Stomach (tissue), 9 donors: ENCODE data around the gene TAF15. TPM values are rescaled to one million over a fixed set of nuclear protein-coding genes. Genes with fewer than 3 reads are reported as not detected.
A peak's percentile ranks its signal among the peaks of the same experiment; 100 is the strongest.

Experiments used
- DNase-seq, 2 donors: peaks; one replicate each; pipeline versions ENCODE4 v3.0.0 to v3.0.0-alpha.2; 2013 to 2019
- H3K27ac ChIP-seq, 5 donors: fragments of 200-600 bp in 4 of 5; sonication (generic) in 4 of 5; one replicate each; pipeline ENCODE4 v1.5.1; 2013 to 2019; ENCODE audit warnings: mild to moderate bottlenecking in 1 of 5, moderate library complexity in 1 of 5
- H3K27me3 ChIP-seq, 3 donors: fragments of 200-600 bp; sonication (generic); one replicate each; pipeline ENCODE4 v1.5.1; 2017 to 2019; ENCODE audit warnings: mixed run types in 1 of 3
- H3K36me3 ChIP-seq, 4 donors: fragments of 200-600 bp; sonication (generic); 1 replicate in 3 of 4; 2 replicates in 1 of 4; pipeline ENCODE4 v1.5.1; 2016 to 2019
- H3K4me1 ChIP-seq, 4 donors: fragments of 200-600 bp; sonication (generic); one replicate each; pipeline ENCODE4 v1.5.1; 2016 to 2019
- H3K4me3 ChIP-seq, 4 donors: fragments of 200-600 bp; sonication (generic) in 3 of 4; one replicate each; pipeline ENCODE4 v1.5.1; 2016 to 2019; ENCODE audit warnings: mild to moderate bottlenecking in 1 of 4
- H3K9me3 ChIP-seq, 4 donors: fragments of 200-600 bp; sonication (generic); one replicate each; pipeline ENCODE4 v1.5.1; 2016 to 2019
- EP300 ChIP-seq: sonication (generic); formaldehyde crosslinking; IDR thresholded peaks from one replicate; pipeline ENCODE4 v1.6.1; 2017; ENCODE audit warnings: antibody characterized with exemption
- POLR2A ChIP-seq, 4 donors: fragments of 450-650 bp; IDR thresholded peaks; one replicate each; pipeline ENCODE4 v1.6.1; 2016; ENCODE audit warnings: antibody characterized with exemption in 4 of 4, control low read depth in 2 of 4, mild to moderate bottlenecking in 1 of 4, moderate library complexity in 1 of 4
- POLR2AphosphoS5 ChIP-seq, 3 donors: sonication (generic); formaldehyde crosslinking; IDR thresholded peaks; one replicate each; pipeline ENCODE4 v1.6.1; 2016; ENCODE audit warnings: antibody characterized with exemption in 3 of 3
- WGBS, 5 donors: extraction: QIAGEN DNeasy Blood & Tissue Kit in 3 of 5; methylation state at CpG; one replicate each; pipeline versions ENCODE4 v1.1.5 to v1.1.7; 2013 to 2018; 5-methylcytosine and 5-hydroxymethylcytosine counted together
- intact Hi-C: fragments of 100-400 bp; cut with DNase I; formaldehyde crosslinking; loops from one replicate; pipeline ENCODE4 v1.15.1; 2023; ENCODE audit warnings: low total_unique reads
- polyA plus RNA-seq, 3 donors: library from polyadenylated mRNA; stranded (reverse); fragments of 200-250 nt; gene quantifications; one replicate each; pipeline ENCODE4 v1.2.3, GENCODE V29; 2013
- total RNA-seq, 5 donors: library from RNA; depleted of rRNA; stranded (reverse); fragments of >200 nt; gene quantifications; one replicate each; pipeline versions ENCODE4 v1.1.0 to v1.2.3, GENCODE V29; 2014 to 2016
- TF ChIP-seq, protein P1 (sequence below), 7 experiments: fragments of 450-650 bp in 4 of 7; fragments of 200-600 bp in 3 of 7; sonication (generic) in 3 of 7; IDR thresholded peaks; one replicate each; pipeline ENCODE4 v1.5.1; 2016 to 2019; ENCODE audit warnings: antibody characterized with exemption in 7 of 7, control low read depth in 2 of 7, mild to moderate bottlenecking in 1 of 7
- donor health status: healthy with polysubstance abuse.
- donor health status: Bipolar disorder and iron deficiency.
- donor health status: healthy.

Gene TAF15
- total and polyA plus RNA-seq, 8 donors = 21.1 to 127 (median 78.5) TPM

DNA sequence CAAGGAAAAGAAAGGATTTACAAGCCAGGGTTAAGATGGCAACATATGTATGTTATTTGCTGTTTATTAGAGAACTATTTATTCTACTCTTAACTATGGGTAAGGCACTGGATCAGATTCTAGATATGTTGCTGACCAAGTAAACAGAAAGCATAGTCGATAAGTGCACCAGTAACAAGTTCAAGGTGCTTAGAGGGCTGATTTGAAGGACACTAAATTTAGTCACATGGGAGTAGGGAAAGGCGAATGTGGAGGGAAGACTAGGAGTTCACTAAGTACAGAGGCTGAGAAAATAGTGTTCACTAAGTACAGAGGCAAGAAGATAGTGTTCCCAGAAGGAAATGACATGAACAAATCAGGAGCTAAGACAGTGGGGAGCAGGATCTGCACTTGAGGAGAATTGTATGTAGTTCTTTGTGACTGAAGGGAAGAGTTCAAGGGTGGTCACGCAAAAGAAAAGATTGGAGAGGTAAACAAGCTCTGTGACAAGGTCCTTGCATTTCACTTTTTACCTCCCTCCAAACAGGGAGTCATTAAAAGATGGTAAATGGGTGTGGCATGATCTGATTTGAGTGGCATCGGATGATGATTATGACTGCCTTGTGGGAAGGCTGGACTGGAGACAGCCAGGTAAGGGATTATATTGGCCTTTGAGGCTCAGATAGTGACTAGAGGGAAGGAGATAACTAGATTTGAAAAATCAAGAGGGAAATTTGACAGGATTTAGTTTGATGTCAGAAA is 38.5 kb downstream of the TAF15 start:
- no peak for DNase-seq
- no peaks in the 10 kb centered on the region for H3K9me3 ChIP-seq
- no peak overlapping the region for H3K4me3 ChIP-seq
- H3K4me1 ChIP-seq = peaks cover 0 to 3% (median 0%) of the 10 kb centered on the region in 4 donors
- TF ChIP-seq EP300 (no peak), POLR2A (IDR thresholded peaks at IDR 0.05) (no peak), POLR2AphosphoS5 (IDR thresholded peaks at IDR 0.05) (no peak)
- TF ChIP-seq, protein P1, sequence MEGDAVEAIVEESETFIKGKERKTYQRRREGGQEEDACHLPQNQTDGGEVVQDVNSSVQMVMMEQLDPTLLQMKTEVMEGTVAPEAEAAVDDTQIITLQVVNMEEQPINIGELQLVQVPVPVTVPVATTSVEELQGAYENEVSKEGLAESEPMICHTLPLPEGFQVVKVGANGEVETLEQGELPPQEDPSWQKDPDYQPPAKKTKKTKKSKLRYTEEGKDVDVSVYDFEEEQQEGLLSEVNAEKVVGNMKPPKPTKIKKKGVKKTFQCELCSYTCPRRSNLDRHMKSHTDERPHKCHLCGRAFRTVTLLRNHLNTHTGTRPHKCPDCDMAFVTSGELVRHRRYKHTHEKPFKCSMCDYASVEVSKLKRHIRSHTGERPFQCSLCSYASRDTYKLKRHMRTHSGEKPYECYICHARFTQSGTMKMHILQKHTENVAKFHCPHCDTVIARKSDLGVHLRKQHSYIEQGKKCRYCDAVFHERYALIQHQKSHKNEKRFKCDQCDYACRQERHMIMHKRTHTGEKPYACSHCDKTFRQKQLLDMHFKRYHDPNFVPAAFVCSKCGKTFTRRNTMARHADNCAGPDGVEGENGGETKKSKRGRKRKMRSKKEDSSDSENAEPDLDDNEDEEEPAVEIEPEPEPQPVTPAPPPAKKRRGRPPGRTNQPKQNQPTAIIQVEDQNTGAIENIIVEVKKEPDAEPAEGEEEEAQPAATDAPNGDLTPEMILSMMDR (IDR thresholded peaks at IDR 0.05) = no peak
- 62 to 84% (median 72%) methylated on average over 4 of the region's 4 CpGs for WGBS, 5 donors
- peaks cover 29 to 94% (median 85%) of the 10 kb centered on the region in 4 donors for H3K36me3 ChIP-seq
- intact Hi-C loops = no loop called here
- no peak overlapping the region for H3K27ac ChIP-seq
- H3K27me3 ChIP-seq = no peaks in the 10 kb centered on the region

DNA sequence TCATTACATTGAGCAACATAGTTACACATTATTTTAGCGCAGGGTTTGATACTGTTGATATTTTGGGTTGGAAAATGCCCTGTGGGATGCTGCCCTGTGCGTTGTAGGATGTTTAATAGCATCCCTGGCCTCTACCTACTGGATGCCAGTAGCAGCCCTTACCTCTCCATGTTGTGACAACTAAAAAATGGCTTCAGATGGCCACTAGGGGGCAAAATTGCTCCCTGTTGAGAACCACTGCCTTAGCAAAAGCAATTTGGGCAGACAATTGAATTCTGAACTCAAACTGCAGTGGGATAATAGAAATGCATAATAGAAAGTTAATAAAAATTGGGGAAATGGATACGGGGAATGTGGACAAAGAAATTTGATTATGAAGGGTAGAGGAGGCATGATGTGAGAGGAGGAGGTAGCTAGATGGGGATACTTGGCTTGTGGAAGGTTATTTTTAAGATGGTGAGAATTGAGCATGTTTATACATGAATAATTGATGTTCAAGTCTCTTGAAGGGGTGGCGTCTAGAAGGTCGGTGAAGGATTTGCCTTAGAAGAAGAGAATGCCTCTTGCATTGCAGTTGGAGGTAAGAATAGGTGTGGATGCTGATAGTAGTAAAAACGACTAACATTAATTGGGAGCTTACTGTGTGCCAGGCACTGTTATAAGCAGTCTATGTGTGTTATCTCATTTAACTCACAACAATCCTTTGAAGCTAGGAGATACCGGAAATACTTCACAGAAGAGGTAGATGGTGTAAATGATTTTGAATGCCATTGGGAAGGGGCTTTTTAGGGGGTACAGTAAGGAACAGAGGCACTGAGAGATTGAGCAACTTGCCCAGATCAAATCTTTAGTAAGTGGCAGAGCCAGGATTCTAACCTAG is 40.4 kb downstream of the TAF15 start:
- no peaks in the 10 kb centered on the region for H3K27me3 ChIP-seq
- peaks cover 0 to 3% (median 0%) of the 10 kb centered on the region in 4 donors for H3K4me1 ChIP-seq
- no peaks in the 10 kb centered on the region for H3K9me3 ChIP-seq
- no peak overlapping the region for H3K4me3 ChIP-seq
- intact Hi-C loops = no loop called here
- H3K27ac ChIP-seq = no peak overlapping the region
- WGBS, 5 donors = 65 to 74% (median 71%) methylated on average over 7 of the region's 7 CpGs
- peaks cover 10 to 88% (median 72%) of the 10 kb centered on the region in 4 donors for H3K36me3 ChIP-seq
- DNase-seq = peak; percentile 45 to 84
- TF ChIP-seq POLR2A (IDR thresholded peaks at IDR 0.05) = no peak
- TF ChIP-seq, protein P1 (IDR thresholded peaks at IDR 0.05) = peak in 5 of 7 experiments; percentile 38 to 82 (median 48)
- no peak for TF ChIP-seq EP300
- no peak for TF ChIP-seq POLR2AphosphoS5 (IDR thresholded peaks at IDR 0.05)

DNA sequence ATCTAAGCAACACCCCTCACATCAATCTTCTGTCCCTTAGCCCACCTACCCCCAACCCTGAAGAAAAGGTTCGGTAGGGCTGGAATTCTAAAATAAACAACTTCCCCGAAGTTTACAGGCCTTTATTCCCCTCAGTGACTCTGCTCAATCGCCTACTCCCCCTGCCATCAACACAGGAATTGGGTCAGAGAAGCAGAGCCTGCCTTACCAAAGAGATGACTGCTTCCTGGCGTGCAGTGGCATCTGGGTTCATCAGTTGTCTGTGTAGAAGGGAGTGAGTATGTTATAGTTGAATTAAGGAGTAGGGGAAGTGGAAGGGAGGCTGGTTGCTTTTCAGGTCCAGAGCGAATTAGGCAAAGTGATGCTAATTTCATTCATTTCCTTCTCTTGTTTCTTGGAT is 46.7 kb downstream of the TAF15 start:
- no peak overlapping the region for H3K4me3 ChIP-seq
- intact Hi-C loops = no loop called here
- no peak overlapping the region for H3K27ac ChIP-seq
- 66 to 80% (median 71%) methylated on average over 5 of the region's 5 CpGs for WGBS, 5 donors
- no peak for DNase-seq
- peaks cover 0 to 42% (median 30%) of the 10 kb centered on the region in 4 donors for H3K36me3 ChIP-seq
- H3K4me1 ChIP-seq = no peaks in the 10 kb centered on the region
- no peaks in the 10 kb centered on the region for H3K9me3 ChIP-seq
- TF ChIP-seq POLR2A (IDR thresholded peaks at IDR 0.05) (no peak), EP300 (no peak), POLR2AphosphoS5 (IDR thresholded peaks at IDR 0.05) (no peak)
- TF ChIP-seq, protein P1 (IDR thresholded peaks at IDR 0.05) = no peak
- H3K27me3 ChIP-seq = no peaks in the 10 kb centered on the region

DNA sequence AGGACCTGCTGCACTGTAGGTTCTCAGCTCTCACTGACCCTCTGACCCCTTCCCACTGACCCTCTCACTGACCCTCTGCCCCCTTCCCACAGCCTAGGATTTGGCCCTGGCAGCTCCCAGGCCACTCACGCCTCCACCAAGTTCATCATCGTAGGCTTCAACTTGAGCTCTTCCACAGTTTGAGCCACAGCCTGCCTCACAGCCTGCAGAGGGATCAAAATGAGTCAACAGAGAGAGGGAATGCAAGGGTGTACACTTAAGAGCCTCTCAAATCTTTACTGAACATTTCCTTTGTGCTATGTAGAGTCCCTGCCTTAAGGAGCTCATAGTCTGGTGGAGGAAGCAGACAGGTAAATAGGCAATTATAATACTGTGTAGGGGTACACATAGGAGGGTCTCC is 47.3 kb downstream of the TAF15 start:
- Histone ChIP-seq H3K36me3 (peaks cover 0 to 40% (median 26%) of the 10 kb centered on the region in 4 donors), H3K9me3 (no peaks in the 10 kb centered on the region), H3K4me3 (no peak overlapping the region), H3K4me1 (no peaks in the 10 kb centered on the region), H3K27ac (no peak overlapping the region), H3K27me3 (no peaks in the 10 kb centered on the region)
- intact Hi-C loops = no loop called here
- 88 to 100% (median 92%) methylated on average over 2 of the region's 2 CpGs for WGBS, 5 donors
- TF ChIP-seq POLR2AphosphoS5 (IDR thresholded peaks at IDR 0.05) (no peak), POLR2A (IDR thresholded peaks at IDR 0.05) (no peak), EP300 (no peak)
- TF ChIP-seq, protein P1 (IDR thresholded peaks at IDR 0.05) = no peak
- no peak for DNase-seq
